Measurements from ENCODE around the gene INPP5A.

The INPP5A gene

GRCh38 chr10:132614431-132615340 lies 77.1 kb downstream of the INPP5A start:
- no peak for DNase-seq (ENCODE audit: low read depth)

DNA sequence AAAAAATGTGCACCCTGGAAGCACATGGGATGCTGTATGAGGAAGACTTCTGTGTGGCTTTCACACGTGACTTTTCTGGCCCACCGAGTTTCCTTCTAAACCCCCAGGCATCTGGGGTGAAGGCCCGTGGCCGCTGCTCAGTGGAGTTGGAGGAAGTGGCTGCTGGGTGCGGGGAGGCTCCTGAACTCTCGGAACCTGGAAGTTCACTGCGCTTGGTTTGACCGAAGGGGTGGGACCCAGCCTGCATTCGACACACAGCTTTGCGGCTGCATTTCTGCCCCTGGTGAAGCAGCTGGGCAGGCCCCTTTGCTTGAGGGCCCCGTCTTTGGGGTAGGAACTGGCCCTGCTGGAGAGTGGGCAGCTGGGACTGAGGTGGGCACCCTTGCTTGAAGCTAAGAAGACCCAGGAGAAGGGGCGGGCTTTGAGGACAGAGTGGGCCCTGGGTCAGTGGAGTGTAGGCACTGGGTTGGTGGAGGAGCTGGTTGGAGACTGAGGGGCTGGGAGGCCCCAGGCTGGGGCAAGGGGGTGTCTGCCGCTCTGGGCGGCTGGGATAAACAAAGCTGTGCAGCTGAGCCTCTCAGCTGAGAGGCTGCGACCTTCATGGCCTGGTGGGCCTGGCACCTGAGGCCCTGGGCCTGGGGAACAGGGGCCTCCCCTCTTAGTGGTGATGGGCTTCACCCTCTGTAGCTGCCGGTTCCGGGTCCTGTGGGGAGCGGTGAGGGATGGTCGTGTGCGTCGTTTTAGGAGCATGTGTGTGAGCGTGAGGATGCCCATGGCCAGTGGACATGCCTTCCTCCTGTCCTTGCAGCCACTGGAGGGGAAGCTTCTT lies 78.0 kb downstream of the INPP5A start:
- no peak for DNase-seq (ENCODE audit: low read depth)

GRCh38 chr10:132616170-132616995 lies 78.8 kb downstream of the INPP5A start:
- DNase-seq (ENCODE audit: low read depth), result no peak

- DNase-seq (ENCODE audit: low read depth), result no peak
These were observed 79.6 kb downstream of the INPP5A start for GRCh38 chr10:132616996-132617736.

DNA sequence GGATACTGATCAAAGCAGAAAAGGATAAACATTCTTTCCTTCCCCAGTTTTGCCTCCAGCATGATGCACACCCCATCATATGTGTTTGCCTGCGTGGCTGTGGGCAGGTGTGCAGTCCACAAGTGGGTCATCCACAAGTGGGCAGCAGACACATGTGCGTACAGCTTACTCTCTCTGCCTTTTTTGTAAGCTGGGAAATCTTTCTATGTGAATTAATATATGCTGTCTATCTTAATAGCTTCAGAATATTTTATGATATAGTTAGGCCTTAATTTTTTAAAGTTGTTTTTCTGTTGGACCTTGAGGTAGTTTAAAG lies 80.1 kb downstream of the INPP5A start:
- DNase-seq (ENCODE audit: low read depth), result no peak

GRCh38 chr10:132618158-132618919 lies 80.8 kb downstream of the INPP5A start:
- DNase-seq (ENCODE audit: low read depth), result no peak

GRCh38 chr10:132619927-132620326 lies 82.3 kb downstream of the INPP5A start:
- DNase-seq (ENCODE audit: low read depth), result no peak

- DNase-seq (ENCODE audit: low read depth), result no peak
These were observed 86.7 kb downstream of the INPP5A start for GRCh38 chr10:132624061-132624846.

GRCh38 chr10:132624847-132625471 lies 87.4 kb downstream of the INPP5A start:
- no peak for DNase-seq (ENCODE audit: low read depth)

GRCh38 chr10:132626019-132626760 lies 88.6 kb downstream of the INPP5A start:
- no peak for DNase-seq (ENCODE audit: low read depth)

DNA sequence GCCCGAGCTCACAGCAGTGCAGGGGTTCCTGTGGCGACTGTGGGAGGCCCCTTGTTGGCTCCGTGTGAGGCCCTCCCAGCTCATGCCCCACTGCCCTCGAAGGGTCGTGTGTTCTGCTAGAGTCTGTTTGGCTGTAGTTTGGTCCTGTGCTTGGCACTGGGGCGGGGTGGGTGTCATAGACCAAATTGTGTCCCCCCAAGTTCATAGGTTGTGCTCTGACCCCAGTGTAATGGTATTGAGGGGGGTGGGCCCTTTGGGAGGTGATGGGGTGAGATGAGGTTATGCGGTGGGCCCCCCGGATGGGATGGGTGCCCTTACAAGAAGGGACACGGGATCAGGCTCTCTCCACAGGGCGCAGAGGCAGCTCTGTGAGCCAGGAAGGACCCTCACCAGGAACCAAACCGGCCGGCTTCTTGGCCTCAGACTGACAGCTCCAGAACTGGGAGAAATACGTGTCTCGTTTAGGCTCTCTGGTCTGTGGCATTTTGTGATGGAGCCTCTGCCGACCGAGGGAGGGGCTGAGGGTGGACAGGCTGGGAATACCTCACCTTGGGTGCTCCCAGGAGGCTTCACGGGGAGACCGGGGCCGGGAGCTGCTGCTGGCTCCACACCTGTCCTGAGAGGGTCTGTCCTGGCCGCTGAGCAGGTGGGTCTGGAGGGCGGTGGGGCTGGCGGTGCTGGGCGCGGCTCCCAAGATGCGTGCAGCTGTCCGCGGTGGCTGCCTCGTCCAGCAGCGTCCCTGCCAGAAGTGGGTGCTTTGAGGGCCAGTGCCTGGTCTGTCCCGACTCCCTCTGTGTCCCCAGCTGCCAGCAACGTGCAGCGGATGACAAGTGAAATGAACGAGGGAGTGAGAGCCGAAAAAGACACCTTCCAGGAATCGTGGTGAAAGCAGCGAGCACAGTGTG lies 89.4 kb downstream of the INPP5A start:
- DNase-seq (ENCODE audit: low read depth), result no peak

- DNase-seq (ENCODE audit: low read depth), result no peak
These were observed 90.3 kb downstream of the INPP5A start for GRCh38 chr10:132627666-132628531.

GRCh38 chr10:132628966-132629900 lies 91.6 kb downstream of the INPP5A start:
- no peak for DNase-seq (ENCODE audit: low read depth)

DNA sequence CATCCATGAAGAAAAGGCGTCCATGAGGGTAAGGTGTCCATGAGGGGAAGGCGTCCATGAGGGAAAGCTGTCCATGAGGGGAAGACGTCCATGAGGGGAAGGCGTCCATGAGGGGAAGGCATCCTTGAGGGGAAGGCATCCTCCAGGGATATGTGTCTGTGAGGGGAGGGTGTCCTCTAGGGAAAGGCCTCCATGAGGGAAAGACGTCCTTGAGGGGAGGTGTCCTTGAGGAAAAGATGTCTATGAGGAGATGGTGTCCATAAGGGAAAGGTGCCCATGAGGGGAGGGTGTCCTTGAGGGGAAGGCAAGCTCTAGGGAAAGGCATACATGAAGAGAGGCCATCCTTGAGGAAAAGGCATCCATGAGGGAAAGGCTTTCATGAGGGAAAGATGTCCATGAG lies 92.6 kb downstream of the INPP5A start:
- no peak for DNase-seq (ENCODE audit: low read depth)

GRCh38 chr10:132630666-132631337 lies 93.2 kb downstream of the INPP5A start:
- DNase-seq (ENCODE audit: low read depth), result no peak
